Gastrocnemius medialis (tissue), 4 donors: ENCODE data around the gene DNAH6.

Source experiments
- CTCF ChIP-seq, 5 experiments: fragments of 450-650 bp in 3 of 5; fragments of 200-600 bp in 2 of 5; sonication (generic) in 2 of 5; IDR thresholded peaks in 4 of 5; conservative IDR thresholded peaks in 1 of 5; 1 replicate in 4 of 5; 2 replicates in 1 of 5; pipeline ENCODE4 v1.5.1; 2016 to 2019; ENCODE audit warnings: antibody characterized with exemption in 5 of 5, mild to moderate bottlenecking in 3 of 5, moderate library complexity in 3 of 5
- POLR2A ChIP-seq, 2 donors: fragments of 450-650 bp; IDR thresholded peaks; one replicate each; pipeline ENCODE4 v1.6.1; 2017; ENCODE audit warnings: antibody characterized with exemption in 2 of 2, mild to moderate bottlenecking in 2 of 2, moderate library complexity in 2 of 2

DNA sequence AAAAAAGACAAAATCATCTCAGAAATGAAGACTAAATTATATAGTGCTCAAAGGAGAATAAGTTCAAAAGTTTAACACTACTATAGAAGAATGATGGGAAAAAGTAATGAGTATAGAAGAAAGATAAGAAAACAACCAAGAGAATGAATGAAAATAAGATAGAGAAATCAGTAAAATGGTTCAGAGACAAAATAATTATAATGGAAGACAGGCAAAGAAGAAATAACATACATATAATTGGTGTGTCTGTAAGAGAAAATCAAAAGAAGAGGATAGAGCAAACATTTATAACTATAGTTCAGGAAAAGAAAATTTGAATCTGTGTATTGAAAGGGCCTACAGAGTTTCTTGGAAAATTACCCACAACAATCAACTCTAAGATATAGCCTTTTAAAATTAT lies 43.5 kb downstream of the DNAH6 start:
- no peak for TF ChIP-seq POLR2A (IDR thresholded peaks at IDR 0.05)
- no peak for TF ChIP-seq CTCF (IDR thresholded peaks at IDR 0.05 in 4 of 5, conservative IDR thresholded peaks at IDR 0.05 in 1 of 5)
